Measurements from ENCODE around the gene MCC. TPM values are rescaled to one million over a fixed set of nuclear protein-coding genes. Genes with fewer than 3 reads are reported as not detected.

The MCC gene
- total RNA-seq, 1 experiment from 2014 or later, result 7.6 TPM

DNA sequence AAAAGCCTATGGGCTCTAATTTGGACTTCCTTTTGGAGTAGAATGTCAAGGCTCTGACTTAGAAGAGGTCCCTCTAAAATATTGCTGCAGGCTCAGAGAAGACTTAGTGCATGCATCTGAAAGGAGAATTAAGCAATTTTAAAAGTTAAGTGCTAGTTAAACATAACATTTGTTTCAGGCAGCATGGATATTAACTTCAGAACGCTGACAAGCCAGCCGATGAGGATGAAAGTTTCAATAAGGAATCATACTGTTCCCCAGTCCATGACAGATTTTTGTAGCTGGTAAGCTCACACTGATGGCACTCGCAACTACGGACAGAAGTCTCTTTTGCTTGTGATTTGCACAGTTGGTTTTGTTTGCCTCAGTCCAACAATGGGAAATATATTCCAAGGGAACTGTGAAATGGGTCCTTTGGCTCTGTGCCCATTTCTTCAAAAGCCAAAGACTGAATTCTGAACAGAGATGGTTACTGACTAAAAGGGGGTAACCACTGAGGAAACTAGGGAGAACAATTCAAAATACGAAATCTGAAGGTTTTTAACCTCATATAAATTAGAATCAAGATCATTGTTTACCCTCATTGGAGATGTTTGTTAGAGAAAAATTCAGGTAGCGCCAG lies 464.1 kb downstream of the MCC start:
- Histone ChIP-seq H3K56ac (ENCODE audit: insufficient read length, low read depth, low read length) (no peak overlapping the region), H3K79me2 (ENCODE audit: insufficient read depth, low read length) (no peaks in the 10 kb centered on the region), H4K20me1 (ENCODE audit: control insufficient read depth, insufficient read depth, insufficient read length) (no peaks in the 10 kb centered on the region), H3K79me1 (ENCODE audit: insufficient read depth, low read depth, low read length, poor library complexity, severe bottlenecking) (no peaks in the 10 kb centered on the region), H3K4me2 (ENCODE audit: insufficient read depth, insufficient read length, low read length) (no peak overlapping the region), H3K9me3 (ENCODE audit: control insufficient read depth, low read depth, low read length) (no peaks in the 10 kb centered on the region), H2BK12ac (ENCODE audit: insufficient read length, low read depth, low read length) (no peak overlapping the region), H2BK15ac (ENCODE audit: low read depth, low read length) (no peak overlapping the region), H2BK20ac (ENCODE audit: low read depth, low read length, poor library complexity, severe bottlenecking) (no peak overlapping the region), H3K18ac (ENCODE audit: insufficient read length, low read depth, low read length) (no peak overlapping the region), H2AK5ac (ENCODE audit: insufficient read length, low read length) (no peak overlapping the region), H4K5ac (ENCODE audit: insufficient read length, low read depth, low read length) (no peak overlapping the region), H3K23me2 (ENCODE audit: insufficient read length, low read depth, low read length, poor library complexity, severe bottlenecking) (no peaks in the 10 kb centered on the region), H3K9ac (ENCODE audit: extremely low read depth, insufficient read length, low read length) (no peak overlapping the region), H3K14ac (ENCODE audit: insufficient read depth, low read length) (no peak overlapping the region), H2BK120ac (ENCODE audit: low read depth, low read length, poor library complexity, severe bottlenecking) (no peak overlapping the region), H4K91ac (ENCODE audit: insufficient read length, low read depth, low read length) (no peak overlapping the region), H2AFZ (ENCODE audit: low read length) (no peak overlapping the region), H3K4ac (ENCODE audit: low read depth, low read length) (no peak overlapping the region), H3T11ph (ENCODE audit: low read length) (no peak overlapping the region), H2BK5ac (ENCODE audit: insufficient read length, low read length) (no peak overlapping the region), H3K27me3 (ENCODE audit: insufficient read depth, low read length) (no peaks in the 10 kb centered on the region), H4K8ac (replicated peaks; ENCODE audit: insufficient read length, low read depth, low read length) (no peak overlapping the region), H3K4me1 (ENCODE audit: insufficient read depth, low read length) (no peaks in the 10 kb centered on the region), H3K23ac (ENCODE audit: insufficient read length, low read depth, low read length) (no peak overlapping the region), H3K27ac (ENCODE audit: insufficient read length, low read depth, low read length) (no peak overlapping the region)
- Mint-ChIP-seq H3K4me1 (0 out of 4 replicates have a peak, but pooled peaks cover 0 to 2% of the 10 kb centered on the region in 2 experiments), H3K4me3 (no peak overlapping the region), H3K36me3 (ENCODE audit: insufficient read depth in 1 of 3, low read depth in 3 of 3) (peaks cover 27 to 44% (median 36%) of the 10 kb centered on the region in 3 experiments; a peak in 6 of 7 replicates), H3K27ac (no peak overlapping the region; a peak in 1 of 7 replicates), H3K9me3 (no peaks in the 10 kb centered on the region), H3K27me3 (ENCODE audit: low read depth) (no peaks in the 10 kb centered on the region)
- DNase-seq, result no peak
- no CpG with 5 or more reads among the region's 6 CpGs for WGBS (ENCODE audit: extremely low coverage, insufficient read length, low lambda C conversion rate)
- TF ChIP-seq, protein P1, sequence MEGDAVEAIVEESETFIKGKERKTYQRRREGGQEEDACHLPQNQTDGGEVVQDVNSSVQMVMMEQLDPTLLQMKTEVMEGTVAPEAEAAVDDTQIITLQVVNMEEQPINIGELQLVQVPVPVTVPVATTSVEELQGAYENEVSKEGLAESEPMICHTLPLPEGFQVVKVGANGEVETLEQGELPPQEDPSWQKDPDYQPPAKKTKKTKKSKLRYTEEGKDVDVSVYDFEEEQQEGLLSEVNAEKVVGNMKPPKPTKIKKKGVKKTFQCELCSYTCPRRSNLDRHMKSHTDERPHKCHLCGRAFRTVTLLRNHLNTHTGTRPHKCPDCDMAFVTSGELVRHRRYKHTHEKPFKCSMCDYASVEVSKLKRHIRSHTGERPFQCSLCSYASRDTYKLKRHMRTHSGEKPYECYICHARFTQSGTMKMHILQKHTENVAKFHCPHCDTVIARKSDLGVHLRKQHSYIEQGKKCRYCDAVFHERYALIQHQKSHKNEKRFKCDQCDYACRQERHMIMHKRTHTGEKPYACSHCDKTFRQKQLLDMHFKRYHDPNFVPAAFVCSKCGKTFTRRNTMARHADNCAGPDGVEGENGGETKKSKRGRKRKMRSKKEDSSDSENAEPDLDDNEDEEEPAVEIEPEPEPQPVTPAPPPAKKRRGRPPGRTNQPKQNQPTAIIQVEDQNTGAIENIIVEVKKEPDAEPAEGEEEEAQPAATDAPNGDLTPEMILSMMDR (conservative IDR thresholded peaks at IDR 0.05), result no peak

Data from H9 (cell line).